Ishikawa (cell line): ENCODE results near the gene EXOC3L4.

Source experiments
- CEBPB ChIP-seq: IDR thresholded peaks from 2 replicates; pipeline ENCODE4 v1.6.1; 2012
- CREB1 ChIP-seq: IDR thresholded peaks from 2 replicates; pipeline ENCODE4 v1.6.1; 2012; ENCODE audit warnings: low read depth
- NFIC ChIP-seq: IDR thresholded peaks from 2 replicates; pipeline ENCODE4 v1.6.1; 2012
- RAD21 ChIP-seq: IDR thresholded peaks from 2 replicates; pipeline ENCODE4 v1.6.1; 2012; ENCODE audit warnings: low read depth
- YY1 ChIP-seq: IDR thresholded peaks from 2 replicates; pipeline ENCODE4 v1.6.1; 2012; ENCODE audit warnings: low read depth
- TF ChIP-seq, protein P1 (sequence below): IDR thresholded peaks from 2 replicates; pipeline ENCODE4 v1.6.1; 2012
- TF ChIP-seq, protein P2 (sequence below): IDR thresholded peaks from 2 replicates; pipeline ENCODE4 v1.6.1; 2012
- TF ChIP-seq, protein P3 (sequence below): IDR thresholded peaks from 2 replicates; pipeline ENCODE4 v1.6.1; 2012; ENCODE audit warnings: low read depth, mild to moderate bottlenecking

DNA sequence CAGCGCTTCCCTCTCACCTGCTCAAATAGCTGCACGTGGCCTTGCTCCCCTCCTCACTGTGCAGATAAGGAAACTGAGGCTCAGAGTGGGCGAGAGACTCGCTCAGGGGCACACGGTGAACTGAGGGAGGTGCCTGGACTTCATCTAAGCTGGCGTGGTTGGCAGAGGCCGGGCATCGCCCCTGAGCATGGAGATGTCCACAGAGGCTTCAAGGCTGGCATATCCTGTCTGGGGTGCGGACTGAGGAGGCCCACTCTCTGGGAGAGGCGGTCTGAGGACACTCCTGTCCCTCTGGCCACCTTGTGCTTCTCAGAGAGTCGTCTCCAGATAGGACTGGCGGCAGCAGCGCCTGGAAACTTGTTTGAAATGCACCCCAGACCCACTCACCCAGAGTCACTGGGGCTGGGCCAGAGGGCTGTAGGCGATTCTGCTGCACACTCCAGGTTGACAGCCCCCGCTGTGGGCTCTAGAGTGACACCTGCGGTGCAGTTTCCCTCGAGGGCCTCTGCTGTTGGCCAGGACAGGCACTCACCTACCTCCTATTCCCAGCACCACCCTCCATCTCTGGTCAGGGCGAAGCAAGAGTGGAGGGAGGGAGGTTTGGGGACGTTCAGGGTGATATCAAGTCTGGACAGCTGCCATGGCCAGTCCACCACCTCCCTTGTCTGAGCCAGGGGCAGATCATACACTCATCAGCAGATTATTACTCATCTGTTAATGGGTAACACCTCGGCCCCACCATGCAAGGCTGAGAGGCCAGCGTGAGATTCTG lies 21.7 kb upstream of the EXOC3L4 start:
- TF ChIP-seq, protein P1, sequence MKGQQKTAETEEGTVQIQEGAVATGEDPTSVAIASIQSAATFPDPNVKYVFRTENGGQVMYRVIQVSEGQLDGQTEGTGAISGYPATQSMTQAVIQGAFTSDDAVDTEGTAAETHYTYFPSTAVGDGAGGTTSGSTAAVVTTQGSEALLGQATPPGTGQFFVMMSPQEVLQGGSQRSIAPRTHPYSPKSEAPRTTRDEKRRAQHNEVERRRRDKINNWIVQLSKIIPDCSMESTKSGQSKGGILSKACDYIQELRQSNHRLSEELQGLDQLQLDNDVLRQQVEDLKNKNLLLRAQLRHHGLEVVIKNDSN, result no peak
- TF ChIP-seq NFIC (no peak), RAD21 (no peak), CREB1 (no peak), YY1 (no peak), CEBPB (no peak)
- TF ChIP-seq, protein P2, sequence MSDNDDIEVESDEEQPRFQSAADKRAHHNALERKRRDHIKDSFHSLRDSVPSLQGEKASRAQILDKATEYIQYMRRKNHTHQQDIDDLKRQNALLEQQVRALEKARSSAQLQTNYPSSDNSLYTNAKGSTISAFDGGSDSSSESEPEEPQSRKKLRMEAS, result 0 out of 2 replicates have a peak, but pooled peaks have one; percentile 28
- TF ChIP-seq, protein P3, sequence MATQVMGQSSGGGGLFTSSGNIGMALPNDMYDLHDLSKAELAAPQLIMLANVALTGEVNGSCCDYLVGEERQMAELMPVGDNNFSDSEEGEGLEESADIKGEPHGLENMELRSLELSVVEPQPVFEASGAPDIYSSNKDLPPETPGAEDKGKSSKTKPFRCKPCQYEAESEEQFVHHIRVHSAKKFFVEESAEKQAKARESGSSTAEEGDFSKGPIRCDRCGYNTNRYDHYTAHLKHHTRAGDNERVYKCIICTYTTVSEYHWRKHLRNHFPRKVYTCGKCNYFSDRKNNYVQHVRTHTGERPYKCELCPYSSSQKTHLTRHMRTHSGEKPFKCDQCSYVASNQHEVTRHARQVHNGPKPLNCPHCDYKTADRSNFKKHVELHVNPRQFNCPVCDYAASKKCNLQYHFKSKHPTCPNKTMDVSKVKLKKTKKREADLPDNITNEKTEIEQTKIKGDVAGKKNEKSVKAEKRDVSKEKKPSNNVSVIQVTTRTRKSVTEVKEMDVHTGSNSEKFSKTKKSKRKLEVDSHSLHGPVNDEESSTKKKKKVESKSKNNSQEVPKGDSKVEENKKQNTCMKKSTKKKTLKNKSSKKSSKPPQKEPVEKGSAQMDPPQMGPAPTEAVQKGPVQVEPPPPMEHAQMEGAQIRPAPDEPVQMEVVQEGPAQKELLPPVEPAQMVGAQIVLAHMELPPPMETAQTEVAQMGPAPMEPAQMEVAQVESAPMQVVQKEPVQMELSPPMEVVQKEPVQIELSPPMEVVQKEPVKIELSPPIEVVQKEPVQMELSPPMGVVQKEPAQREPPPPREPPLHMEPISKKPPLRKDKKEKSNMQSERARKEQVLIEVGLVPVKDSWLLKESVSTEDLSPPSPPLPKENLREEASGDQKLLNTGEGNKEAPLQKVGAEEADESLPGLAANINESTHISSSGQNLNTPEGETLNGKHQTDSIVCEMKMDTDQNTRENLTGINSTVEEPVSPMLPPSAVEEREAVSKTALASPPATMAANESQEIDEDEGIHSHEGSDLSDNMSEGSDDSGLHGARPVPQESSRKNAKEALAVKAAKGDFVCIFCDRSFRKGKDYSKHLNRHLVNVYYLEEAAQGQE, result no peak
